Activated T-helper 1 cell treated with anti-CD3 and anti-CD28 coated beads, Interleukin-12 subunit alpha, Interleukin-12 subunit beta, Interleukin-2, Interleukin-4 antibody, amounts not matched to agents 30 ng/mL and 10 ng/mL and 1 ng/mL, durations not matched to agents 14 hours and 24 hours and 36 hours (primary cell): ENCODE results near the gene LIF. TPM values are rescaled to one million over a fixed set of nuclear protein-coding genes. Genes with fewer than 3 reads are reported as not detected.

Source experiments
- DNase-seq: peaks from one replicate; pipeline ENCODE4 v3.0.0; 2021; ENCODE audit warnings: low spot score
- H3K27ac Mint-ChIP-seq: one replicate; pipeline ENCODE4 v1.8.0; 2021; ENCODE audit warnings: mild to moderate bottlenecking, mixed read lengths
- H3K27me3 Mint-ChIP-seq: one replicate; pipeline ENCODE4 v1.8.0; 2022; ENCODE audit warnings: mild to moderate bottlenecking, moderate library complexity, mixed read lengths; ENCODE audit not compliant: insufficient read depth
- H3K36me3 Mint-ChIP-seq: one replicate; pipeline ENCODE4 v1.8.0; 2021; ENCODE audit warnings: low read depth, mixed read lengths
- H3K4me1 Mint-ChIP-seq: one replicate; pipeline ENCODE4 v1.8.0; 2021; ENCODE audit warnings: low read depth, mixed read lengths
- H3K4me3 Mint-ChIP-seq: one replicate; pipeline ENCODE4 v1.8.0; 2021; ENCODE audit warnings: mild to moderate bottlenecking, moderate library complexity, mixed read lengths
- H3K9me3 Mint-ChIP-seq: one replicate; pipeline ENCODE4 v1.8.0; 2021; ENCODE audit warnings: mixed read lengths
- intact Hi-C: fragments of 100-400 bp; cut with micrococcal nuclease; formaldehyde crosslinking; loops from one replicate; pipeline ENCODE4 v1.15.1; 2024
- total RNA-seq: library from RNA; stranded (reverse); gene quantifications from 2 replicates; pipeline ENCODE4 v1.2.3, GENCODE V29; 2022

LIF gene
- total RNA-seq, 1 donor from 2014 or later: 450 TPM

GRCh38 chr22:30250661-30251267 is 4.2 kb upstream of the LIF start:
- Mint-ChIP-seq H3K27me3 (no peaks in the 10 kb centered on the region), H3K4me1 (peaks cover 44% of the 10 kb centered on the region), H3K27ac (peak overlapping the region; percentile 58), H3K36me3 (peaks cover 2% of the 10 kb centered on the region), H3K9me3 (no peaks in the 10 kb centered on the region), H3K4me3 (no peak overlapping the region)
- DNase-seq: no peak
- intact Hi-C loops: loop anchor here (1.0 kb wide), 1 partner anchor 142 kb away; no protein-coding TSS in a partner anchor

DNA sequence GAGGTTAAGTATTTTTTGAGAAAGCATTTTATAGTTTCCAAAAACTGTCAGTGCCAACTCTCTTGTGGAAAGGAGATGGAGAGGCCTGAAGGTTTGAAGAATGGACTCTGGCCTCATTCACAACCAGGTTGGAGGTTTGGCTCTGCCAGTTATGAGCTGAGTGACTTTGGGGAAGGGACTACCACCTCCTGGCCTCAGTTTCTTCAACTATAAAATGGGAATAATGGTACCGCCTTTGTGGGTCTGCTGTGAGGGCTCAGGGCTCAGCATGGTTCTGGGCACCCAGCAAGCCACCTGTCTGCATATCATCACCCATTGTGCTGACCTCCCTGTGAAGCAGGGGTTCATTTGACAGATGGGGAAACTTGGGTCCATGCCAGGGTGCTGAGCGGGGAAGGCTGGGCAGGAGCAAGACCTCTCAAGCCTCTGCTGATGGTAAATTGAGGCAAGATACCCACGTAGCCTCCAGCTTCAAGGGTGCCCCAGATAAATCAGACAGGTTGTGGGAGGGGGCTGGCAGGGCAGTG is 3.5 kb upstream of the LIF start:
- intact Hi-C loops: loop anchor here (1.0 kb wide), 1 partner anchor 142 kb away; no protein-coding TSS in a partner anchor
- Mint-ChIP-seq H3K27me3 (no peaks in the 10 kb centered on the region), H3K27ac (peak overlapping the region; percentile 48), H3K9me3 (no peaks in the 10 kb centered on the region), H3K36me3 (peaks cover 8% of the 10 kb centered on the region), H3K4me1 (peaks cover 50% of the 10 kb centered on the region), H3K4me3 (no peak overlapping the region)
- no peak for DNase-seq

- Mint-ChIP-seq H3K27ac (peak overlapping the region; percentile 48), H3K36me3 (peaks cover 15% of the 10 kb centered on the region), H3K4me1 (peaks cover 58% of the 10 kb centered on the region), H3K9me3 (no peaks in the 10 kb centered on the region), H3K27me3 (no peaks in the 10 kb centered on the region), H3K4me3 (no peak overlapping the region)
- no peak for DNase-seq
- intact Hi-C loops: loop anchor here (1.0 kb wide), 1 partner anchor 141 kb away; no protein-coding TSS in a partner anchor
These were observed 2.8 kb upstream of the LIF start for GRCh38 chr22:30249049-30250038.

DNA sequence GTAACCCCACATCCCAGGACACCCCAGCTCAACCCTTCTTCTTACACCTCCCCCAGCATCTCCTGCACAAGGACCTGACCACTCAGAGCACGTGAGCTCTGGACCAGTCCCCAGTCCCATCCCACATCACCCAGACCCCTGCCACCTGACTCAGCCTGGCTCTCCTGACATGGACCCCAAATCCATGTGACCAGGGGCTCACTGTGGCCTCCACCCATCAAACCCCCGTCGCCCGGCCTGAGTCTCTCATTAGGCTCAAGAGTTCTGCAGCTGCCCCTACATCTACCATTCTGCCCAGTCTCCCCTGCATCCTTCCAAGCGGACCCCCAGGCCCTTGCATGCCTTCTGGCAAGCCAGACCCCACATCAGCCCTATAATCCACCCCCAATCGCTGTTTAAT is 1.9 kb upstream of the LIF start:
- H3K4me3 Mint-ChIP-seq: peak overlapping the region; percentile 51
- no peaks in the 10 kb centered on the region for H3K9me3 Mint-ChIP-seq
- no peaks in the 10 kb centered on the region for H3K27me3 Mint-ChIP-seq
- peaks cover 24% of the 10 kb centered on the region for H3K36me3 Mint-ChIP-seq
- intact Hi-C loops: no loop called here
- DNase-seq: no peak
- H3K27ac Mint-ChIP-seq: peak overlapping the region; percentile 49
- peaks cover 67% of the 10 kb centered on the region for H3K4me1 Mint-ChIP-seq

DNA sequence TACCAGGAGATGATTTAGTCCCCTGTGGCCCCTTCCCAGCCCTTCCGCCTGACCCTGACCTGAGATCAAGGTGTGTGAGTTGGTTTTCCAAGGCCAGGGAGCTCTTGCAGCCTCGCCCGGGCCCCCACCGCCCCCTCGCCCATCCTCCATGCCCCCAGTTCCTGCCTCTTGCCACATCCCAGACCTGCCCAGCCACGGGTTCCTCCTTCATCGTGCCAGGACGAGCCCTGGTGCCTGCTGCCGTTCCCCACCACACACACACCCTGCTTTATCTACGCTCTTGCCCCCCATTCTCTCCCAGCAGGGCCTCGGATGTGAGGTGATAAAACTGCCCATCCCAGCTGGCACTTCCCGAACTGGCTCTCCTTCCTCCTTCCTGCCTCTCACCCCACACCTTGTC is 1.4 kb upstream of the LIF start:
- peak overlapping the region; percentile 49 for H3K27ac Mint-ChIP-seq
- no peaks in the 10 kb centered on the region for H3K9me3 Mint-ChIP-seq
- H3K27me3 Mint-ChIP-seq: no peaks in the 10 kb centered on the region
- H3K36me3 Mint-ChIP-seq: peaks cover 28% of the 10 kb centered on the region
- intact Hi-C loops: loop anchor here (2.0 kb wide), 1 partner anchor 27 kb away; no protein-coding TSS in a partner anchor
- H3K4me1 Mint-ChIP-seq: peaks cover 70% of the 10 kb centered on the region
- H3K4me3 Mint-ChIP-seq: peak overlapping the region; percentile 51
- no peak for DNase-seq

- peaks cover 32% of the 10 kb centered on the region for H3K36me3 Mint-ChIP-seq
- H3K9me3 Mint-ChIP-seq: no peaks in the 10 kb centered on the region
- no peak for DNase-seq
- no peaks in the 10 kb centered on the region for H3K27me3 Mint-ChIP-seq
- peak overlapping the region; percentile 78 for H3K4me3 Mint-ChIP-seq
- H3K4me1 Mint-ChIP-seq: peaks cover 70% of the 10 kb centered on the region
- intact Hi-C loops: loop anchor here (2.0 kb wide), 1 partner anchor 27 kb away; no protein-coding TSS in a partner anchor
- H3K27ac Mint-ChIP-seq: peak overlapping the region; percentile 83
These were observed 1.0 kb upstream of the LIF start for GRCh38 chr22:30247561-30247960.

DNA sequence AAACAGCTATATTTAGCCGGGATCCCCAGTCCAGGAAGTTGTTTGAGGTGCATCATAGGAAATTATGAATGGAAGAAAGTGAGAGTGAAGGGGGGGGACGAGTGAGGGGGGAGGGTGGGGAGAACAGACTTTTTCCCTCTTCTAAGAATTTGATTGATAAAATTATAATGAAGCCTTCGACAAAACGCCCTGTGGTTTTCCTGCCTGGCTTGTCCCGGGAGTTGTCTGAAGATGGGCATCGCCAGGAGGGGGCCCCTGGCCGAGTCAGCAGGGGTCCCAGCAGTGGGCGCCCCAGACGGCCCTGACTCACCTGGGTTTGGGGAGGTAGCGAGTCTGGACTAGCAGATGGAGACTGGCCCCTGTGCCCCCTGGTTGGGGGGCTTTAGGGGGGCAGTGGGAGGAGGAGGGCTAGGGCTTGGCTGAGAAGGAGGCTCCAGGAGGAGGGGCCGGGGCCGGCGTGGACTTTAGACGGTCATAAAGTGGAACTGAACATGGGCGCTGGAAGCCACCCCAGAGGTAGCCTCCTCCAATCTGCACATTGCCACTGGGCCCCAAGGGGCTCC is 336 bp upstream of the LIF start:
- peaks cover 65% of the 10 kb centered on the region for H3K4me1 Mint-ChIP-seq
- no peaks in the 10 kb centered on the region for H3K9me3 Mint-ChIP-seq
- H3K4me3 Mint-ChIP-seq: peak overlapping the region; percentile 78
- peak overlapping the region; percentile 83 for H3K27ac Mint-ChIP-seq
- no peak for DNase-seq
- peaks cover 36% of the 10 kb centered on the region for H3K36me3 Mint-ChIP-seq
- H3K27me3 Mint-ChIP-seq: no peaks in the 10 kb centered on the region
- intact Hi-C loops: loop anchor here (1.0 to 2.0 kb wide), 7 partner anchors 19 to 88 kb away; partner anchors contain the start of genes CASTOR1 and OSM

GRCh38 chr22:30245181-30245984 is 1.2 kb downstream of the LIF start:
- Mint-ChIP-seq H3K27me3 (no peaks in the 10 kb centered on the region), H3K4me3 (peak overlapping the region; percentile 100), H3K27ac (peak overlapping the region; percentile 100), H3K9me3 (no peaks in the 10 kb centered on the region), H3K36me3 (peaks cover 48% of the 10 kb centered on the region), H3K4me1 (peaks cover 71% of the 10 kb centered on the region)
- no peak for DNase-seq
- intact Hi-C loops: no loop called here

- intact Hi-C loops: no loop called here
- Mint-ChIP-seq H3K27me3 (no peaks in the 10 kb centered on the region), H3K36me3 (peaks cover 51% of the 10 kb centered on the region), H3K9me3 (no peaks in the 10 kb centered on the region), H3K27ac (peak overlapping the region; percentile 100), H3K4me3 (peak overlapping the region; percentile 100), H3K4me1 (peaks cover 64% of the 10 kb centered on the region)
- DNase-seq: no peak
These were observed 1.9 kb downstream of the LIF start for GRCh38 chr22:30244641-30245040.

GRCh38 chr22:30244066-30244465 is 2.5 kb downstream of the LIF start:
- H3K36me3 Mint-ChIP-seq: peaks cover 53% of the 10 kb centered on the region
- H3K27me3 Mint-ChIP-seq: no peaks in the 10 kb centered on the region
- H3K9me3 Mint-ChIP-seq: no peaks in the 10 kb centered on the region
- peak overlapping the region; percentile 100 for H3K27ac Mint-ChIP-seq
- H3K4me1 Mint-ChIP-seq: peaks cover 64% of the 10 kb centered on the region
- intact Hi-C loops: no loop called here
- peak overlapping the region; percentile 100 for H3K4me3 Mint-ChIP-seq
- no peak for DNase-seq

- peaks cover 65% of the 10 kb centered on the region for H3K4me1 Mint-ChIP-seq
- intact Hi-C loops: loop anchor here (1.0 kb wide), 1 partner anchor 45 kb away; no protein-coding TSS in a partner anchor
- no peaks in the 10 kb centered on the region for H3K27me3 Mint-ChIP-seq
These were observed 2.9 kb downstream of the LIF start for GRCh38 chr22:30243661-30244060.

More at GRCh38 chr22:30243661-30244060, 2.9 kb downstream of the LIF start:
- DNase-seq: no peak
- no peaks in the 10 kb centered on the region for H3K9me3 Mint-ChIP-seq
- H3K36me3 Mint-ChIP-seq: peaks cover 54% of the 10 kb centered on the region
- peak overlapping the region; percentile 100 for H3K27ac Mint-ChIP-seq
- peak overlapping the region; percentile 100 for H3K4me3 Mint-ChIP-seq
